Activated B cell treated with CpG ODN at 0.5 μM for 24 hours (primary cell): ENCODE results near the gene NFIL3. TPM values are rescaled to one million over a fixed set of nuclear protein-coding genes. Genes with fewer than 3 reads are reported as not detected.

Experiments
- ATAC-seq: fragments of 200-7000 bp; cut with Tn5 transposase; one replicate; pipeline ENCODE4 v1.10.0; 2021; ENCODE audit warnings: low read depth, mild to moderate bottlenecking, moderate library complexity
- CTCF ChIA-PET: fragments of 350-600 bp; sonication (Branson Sonifier 250); formaldehyde crosslinking; loops from one replicate; lab custom pipeline; 2021; ENCODE audit warnings: antibody characterized with exemption; lab: Charles Lee
- POLR2A ChIA-PET: fragments of 350-600 bp; sonication (Branson Sonifier 250); formaldehyde crosslinking; loops from one replicate; lab custom pipeline; 2021; ENCODE audit warnings: antibody characterized with exemption; lab: Charles Lee
- DNase-seq: peaks from one replicate; pipeline ENCODE4 v3.0.0; 2022
- H3K27ac Mint-ChIP-seq: one replicate; pipeline ENCODE4 v1.8.0; 2020; ENCODE audit warnings: mixed read lengths
- H3K27me3 Mint-ChIP-seq: one replicate; pipeline ENCODE4 v1.8.0; 2021; ENCODE audit warnings: mixed read lengths
- H3K36me3 Mint-ChIP-seq: one replicate; pipeline ENCODE4 v1.8.0; 2021; ENCODE audit warnings: low read depth, mixed read lengths
- H3K4me1 Mint-ChIP-seq: one replicate; pipeline ENCODE4 v1.8.0; 2021; ENCODE audit warnings: mixed read lengths
- H3K4me3 Mint-ChIP-seq: one replicate; pipeline ENCODE4 v1.8.0; 2020; ENCODE audit warnings: mild to moderate bottlenecking, mixed read lengths
- H3K9me3 Mint-ChIP-seq: one replicate; pipeline ENCODE4 v1.8.0; 2020; ENCODE audit warnings: mixed read lengths
- CTCF ChIP-seq: fragments of 200-600 bp; IDR thresholded peaks from one replicate; pipeline ENCODE4 v1.8.0; 2022; ENCODE audit warnings: antibody characterized with exemption, mild to moderate bottlenecking
- intact Hi-C: fragments of 100-400 bp; cut with micrococcal nuclease; formaldehyde crosslinking; loops from one replicate; pipeline ENCODE4 v1.15.1; 2024
- total RNA-seq: library from RNA; stranded (reverse); gene quantifications from 2 replicates; pipeline ENCODE4 v1.2.3, GENCODE V29; 2022

Gene NFIL3
- total RNA-seq, 1 donor from 2014 or later = 3.1 TPM

GRCh38 chr9:91364702-91365101 is 58.9 kb downstream of the NFIL3 start:
- no peak for TF ChIP-seq CTCF
- POLR2A ChIA-PET = no interaction called here
- no peak overlapping the region for H3K4me3 Mint-ChIP-seq
- intact Hi-C loops = loop anchor here (5.0 kb wide), 3 partner anchors 157 to 363 kb away; no protein-coding TSS in a partner anchor
- H3K27ac Mint-ChIP-seq = no peak overlapping the region
- H3K9me3 Mint-ChIP-seq = no peaks in the 10 kb centered on the region
- peaks cover 4% of the 10 kb centered on the region for H3K36me3 Mint-ChIP-seq
- DNase-seq (no peak), ATAC-seq (no peak)
- CTCF ChIA-PET = no interaction called here
- H3K4me1 Mint-ChIP-seq = peaks cover 21% of the 10 kb centered on the region
- peaks cover 12% of the 10 kb centered on the region for H3K27me3 Mint-ChIP-seq

- Mint-ChIP-seq H3K27me3 (peaks cover 12% of the 10 kb centered on the region), H3K9me3 (no peaks in the 10 kb centered on the region), H3K4me1 (peaks cover 28% of the 10 kb centered on the region), H3K27ac (no peak overlapping the region), H3K4me3 (no peak overlapping the region), H3K36me3 (peaks cover 6% of the 10 kb centered on the region)
- ChIA-PET CTCF (no interaction called here), POLR2A (no interaction called here)
- ATAC-seq (no peak), DNase-seq (no peak)
- intact Hi-C loops = loop anchor here (5.0 kb wide), 3 partner anchors 157 to 363 kb away; no protein-coding TSS in a partner anchor
- no peak for TF ChIP-seq CTCF
Measured at GRCh38 chr9:91364005-91364404, 59.6 kb downstream of the NFIL3 start.

GRCh38 chr9:91362051-91362611 is 61.5 kb downstream of the NFIL3 start:
- intact Hi-C loops = loop anchor here (5.0 kb wide), 3 partner anchors 155 to 365 kb away; no protein-coding TSS in a partner anchor
- H3K4me1 Mint-ChIP-seq = peaks cover 30% of the 10 kb centered on the region
- peak overlapping the region; percentile 89 for H3K27ac Mint-ChIP-seq
- ChIA-PET POLR2A (interaction anchor here (0.6 to 1.8 kb wide), 3 partner anchors 61 to 503 kb away, joined by 3 to 4 read pairs (median 3); partner anchors contain the start of gene NFIL3), CTCF (interaction anchor here (1.1 to 1.8 kb wide), 2 partner anchors 62 to 447 kb away, joined by 3 to 11 read pairs; partner anchors contain the start of gene NFIL3)
- DNase-seq (no peak), ATAC-seq (no peak)
- peaks cover 11% of the 10 kb centered on the region for H3K36me3 Mint-ChIP-seq
- no peaks in the 10 kb centered on the region for H3K9me3 Mint-ChIP-seq
- H3K4me3 Mint-ChIP-seq = peak overlapping the region; percentile 85
- no peak for TF ChIP-seq CTCF
- H3K27me3 Mint-ChIP-seq = no peaks in the 10 kb centered on the region

- peak; percentile 89 for DNase-seq
- ATAC-seq = peak; percentile 97
- Mint-ChIP-seq H3K27ac (peak within 1 kb of the TSS; percentile 89), H3K27me3 (no peaks in the 10 kb centered on the region), H3K9me3 (no peaks in the 10 kb centered on the region), H3K4me1 (peaks cover 34% of the 10 kb centered on the region), H3K36me3 (peaks cover 18% of the 10 kb centered on the region), H3K4me3 (peak within 1 kb of the TSS; percentile 94)
- POLR2A ChIA-PET = interaction anchor here (0.6 to 1.8 kb wide), 6 partner anchors 62 to 502 kb away, joined by 3 to 5 read pairs (median 4); partner anchors contain the start of gene NFIL3
- intact Hi-C loops = loop anchor here (1.0 to 5.0 kb wide), 5 partner anchors 63 to 366 kb away; no protein-coding TSS in a partner anchor
- CTCF ChIA-PET = interaction anchor here (0.9 to 1.8 kb wide), 6 partner anchors 63 to 447 kb away, joined by 3 to 11 read pairs (median 4); partner anchors contain the start of gene NFIL3
- no peak for TF ChIP-seq CTCF
Measured at GRCh38 chr9:91361291-91362050, 62.2 kb downstream of the NFIL3 start, which contains the start of gene AUH. Gene AUH (minus strand): TSS chr9:91361918. CDS start chr9:91361889, 29 bp downstream.
